ENCODE measurements around the gene SAMD5. TPM values are rescaled to one million over a fixed set of nuclear protein-coding genes. Genes with fewer than 3 reads are reported as not detected.
"Not testable (repeated sequence)": the region's sequence is repeated elsewhere in the genome, so short reads cannot be mapped to it uniquely, and the experiment has no call there.

The SAMD5 gene
- total and polyA plus RNA-seq, 3 donors from 2014 or later: 4.9 to 27.9 (median 27.2) TPM

- Histone ChIP-seq H3K9me3 (no peaks in the 10 kb centered on the region), H3K27ac (no peak overlapping the region), H3K4me1 (no peaks in the 10 kb centered on the region), H3K4me3 (no peak overlapping the region), H3K36me3 (ENCODE audit: low read depth, missing control alignments) (no peaks in the 10 kb centered on the region), H3K27me3 (no peaks in the 10 kb centered on the region)
- no peak for DNase-seq
- intact Hi-C loops (cut with DNase I; ENCODE audit: low total_unique reads): no loop called here
- 86 to 87% methylated on average over 5 of the region's 5 CpGs for WGBS, 2 donors
- no peak for TF ChIP-seq POLR2A (IDR thresholded peaks at IDR 0.05)
- no peak for TF ChIP-seq CTCF (IDR thresholded peaks at IDR 0.05)
These were observed 31.6 kb downstream of the SAMD5 start for GRCh38 chr6:147540075-147540474.

GRCh38 chr6:147542436-147542835 lies 33.9 kb downstream of the SAMD5 start:
- H3K4me1 ChIP-seq; intact Hi-C loops (cut with DNase I; ENCODE audit: low total_unique reads); H3K4me3 ChIP-seq; H3K27ac ChIP-seq; H3K9me3 ChIP-seq; H3K36me3 ChIP-seq (ENCODE audit: low read depth, missing control alignments); H3K27me3 ChIP-seq; DNase-seq: not testable (repeated sequence)
- WGBS, 2 donors: 91 to 92% methylated on average over 4 of the region's 4 CpGs

GRCh38 chr6:147544420-147544819 lies 35.9 kb downstream of the SAMD5 start:
- intact Hi-C loops (cut with DNase I; ENCODE audit: low total_unique reads): no loop called here
- DNase-seq: no peak
- 89 to 93% methylated on average over 2 of the region's 2 CpGs for WGBS, 2 donors

GRCh38 chr6:147546501-147547368 lies 38.2 kb downstream of the SAMD5 start:
- intact Hi-C loops (cut with DNase I; ENCODE audit: low total_unique reads): no loop called here
- 48 to 58% methylated on average over 6 of the region's 6 CpGs for WGBS, 2 donors
- no peaks in the 10 kb centered on the region for H3K9me3 ChIP-seq
- no peak overlapping the region for H3K4me3 ChIP-seq
- H3K27ac ChIP-seq: peak overlapping the region; percentile 28 to 34
- H3K36me3 ChIP-seq (ENCODE audit: low read depth, missing control alignments): no peaks in the 10 kb centered on the region
- DNase-seq: no peak
- no peaks in the 10 kb centered on the region for H3K27me3 ChIP-seq
- no peak for TF ChIP-seq POLR2A (IDR thresholded peaks at IDR 0.05)
- TF ChIP-seq CTCF (IDR thresholded peaks at IDR 0.05): no peak
- H3K4me1 ChIP-seq: peaks cover 7% of the 10 kb centered on the region

More at GRCh38 chr6:147544420-147544819, 35.9 kb downstream of the SAMD5 start:
- no peak overlapping the region for H3K27ac ChIP-seq
- no peaks in the 10 kb centered on the region for H3K9me3 ChIP-seq
- no peaks in the 10 kb centered on the region for H3K27me3 ChIP-seq
- H3K36me3 ChIP-seq (ENCODE audit: low read depth, missing control alignments): no peaks in the 10 kb centered on the region
- H3K4me1 ChIP-seq: peaks cover 7% of the 10 kb centered on the region
- H3K4me3 ChIP-seq: no peak overlapping the region
- TF ChIP-seq POLR2A (IDR thresholded peaks at IDR 0.05) (no peak), CTCF (IDR thresholded peaks at IDR 0.05) (no peak)

- intact Hi-C loops (cut with DNase I; ENCODE audit: low total_unique reads): no loop called here
- TF ChIP-seq POLR2A (IDR thresholded peaks at IDR 0.05) (no peak), CTCF (IDR thresholded peaks at IDR 0.05) (no peak)
- Histone ChIP-seq H3K36me3 (ENCODE audit: low read depth, missing control alignments) (no peaks in the 10 kb centered on the region), H3K9me3 (no peaks in the 10 kb centered on the region), H3K27me3 (no peaks in the 10 kb centered on the region), H3K4me3 (no peak overlapping the region), H3K27ac (peak overlapping the region; percentile 34 to 55), H3K4me1 (peaks cover 7% of the 10 kb centered on the region)
- 26 to 31% methylated on average over 10 of the region's 10 CpGs for WGBS, 2 donors
- DNase-seq: peak; percentile 53
These were observed 38.9 kb downstream of the SAMD5 start for GRCh38 chr6:147547369-147547902.
